ENCODE results near the gene BOC.

DNA sequence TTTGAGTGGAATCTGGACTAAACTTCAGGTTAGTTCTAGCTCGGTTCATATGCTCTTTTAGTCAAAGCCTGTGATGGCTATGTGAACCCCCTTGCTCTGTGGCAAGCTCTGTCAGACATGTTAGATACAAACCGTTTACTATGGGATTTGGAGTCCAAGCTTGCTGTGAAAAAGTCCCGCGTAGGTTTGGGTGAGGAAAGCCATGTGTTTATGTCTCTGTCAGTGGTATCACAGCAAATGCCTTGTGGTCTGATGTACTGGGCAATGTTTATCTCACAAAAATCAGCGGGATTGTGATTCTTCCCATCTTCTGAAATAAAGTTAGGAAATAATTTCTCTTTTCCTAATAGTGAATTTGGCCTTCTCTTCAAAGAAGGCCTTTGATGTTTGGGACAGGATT, 5.0 kb downstream of the BOC start:
- TF ChIP-seq, protein P1, sequence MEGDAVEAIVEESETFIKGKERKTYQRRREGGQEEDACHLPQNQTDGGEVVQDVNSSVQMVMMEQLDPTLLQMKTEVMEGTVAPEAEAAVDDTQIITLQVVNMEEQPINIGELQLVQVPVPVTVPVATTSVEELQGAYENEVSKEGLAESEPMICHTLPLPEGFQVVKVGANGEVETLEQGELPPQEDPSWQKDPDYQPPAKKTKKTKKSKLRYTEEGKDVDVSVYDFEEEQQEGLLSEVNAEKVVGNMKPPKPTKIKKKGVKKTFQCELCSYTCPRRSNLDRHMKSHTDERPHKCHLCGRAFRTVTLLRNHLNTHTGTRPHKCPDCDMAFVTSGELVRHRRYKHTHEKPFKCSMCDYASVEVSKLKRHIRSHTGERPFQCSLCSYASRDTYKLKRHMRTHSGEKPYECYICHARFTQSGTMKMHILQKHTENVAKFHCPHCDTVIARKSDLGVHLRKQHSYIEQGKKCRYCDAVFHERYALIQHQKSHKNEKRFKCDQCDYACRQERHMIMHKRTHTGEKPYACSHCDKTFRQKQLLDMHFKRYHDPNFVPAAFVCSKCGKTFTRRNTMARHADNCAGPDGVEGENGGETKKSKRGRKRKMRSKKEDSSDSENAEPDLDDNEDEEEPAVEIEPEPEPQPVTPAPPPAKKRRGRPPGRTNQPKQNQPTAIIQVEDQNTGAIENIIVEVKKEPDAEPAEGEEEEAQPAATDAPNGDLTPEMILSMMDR (IDR thresholded peaks at IDR 0.05), result no peak
- TF ChIP-seq POLR2AphosphoS5 (IDR thresholded peaks at IDR 0.05; ENCODE audit: insufficient read depth in 1 of 2, low read depth in 1 of 2), result no peak
